ENCODE results near the gene TASP1.

TASP1 gene

GRCh38 chr20:13355941-13356486, 282.7 kb downstream of the TASP1 start:
- Histone ChIP-seq H3K4me3 (no peak overlapping the region), H3K4me1 (no peaks in the 10 kb centered on the region), H3K36me3 (no peaks in the 10 kb centered on the region), H4K20me1 (no peaks in the 10 kb centered on the region), H3K9me3 (replicated peaks in 1 of 11) (no peaks in the 10 kb centered on the region), H3K27me3 (no peaks in the 10 kb centered on the region), H3K27ac (no peak overlapping the region), H3K9ac (no peak overlapping the region), H3K4me2 (no peak overlapping the region)
- TF ChIP-seq Cebpa-rat (IDR thresholded peaks at IDR 0.05), result no peak

GRCh38 chr20:13355411-13355810, 283.3 kb downstream of the TASP1 start:
- H3K4me1 ChIP-seq, result no peaks in the 10 kb centered on the region
- TF ChIP-seq Cebpa-rat (IDR thresholded peaks at IDR 0.05), result no peak
- no peak overlapping the region for H3K4me2 ChIP-seq
- H3K27me3 ChIP-seq, result no peaks in the 10 kb centered on the region
- H3K9me3 ChIP-seq (replicated peaks in 1 of 11), result no peaks in the 10 kb centered on the region
- no peaks in the 10 kb centered on the region for H4K20me1 ChIP-seq
- H3K9ac ChIP-seq, result no peak overlapping the region
- no peak overlapping the region for H3K4me3 ChIP-seq
- no peaks in the 10 kb centered on the region for H3K36me3 ChIP-seq
- H3K27ac ChIP-seq, result no peak overlapping the region

- H3K9ac ChIP-seq, result no peak overlapping the region
- H3K4me1 ChIP-seq, result no peaks in the 10 kb centered on the region
Observed at GRCh38 chr20:13353261-13353945, 285.3 kb downstream of the TASP1 start.

DNA sequence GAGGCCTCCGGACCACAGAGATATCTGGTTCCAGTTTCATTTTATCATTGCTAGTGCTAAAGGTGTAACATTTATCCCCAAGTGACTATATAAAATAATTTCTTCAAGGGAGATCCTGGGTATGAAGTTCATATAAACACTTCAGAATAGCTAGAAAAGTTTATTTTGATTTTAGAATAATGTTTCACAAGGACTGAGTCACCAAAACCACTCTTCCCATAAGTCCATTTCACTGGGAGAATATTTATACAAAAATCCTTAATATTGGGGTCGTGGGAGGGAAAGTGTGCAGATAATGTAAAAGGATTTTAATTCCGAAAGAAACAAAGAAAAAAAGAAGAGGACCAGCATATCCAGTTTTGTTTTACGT, 289.5 kb downstream of the TASP1 start:
- H3K27ac ChIP-seq, result no peak overlapping the region
- no peaks in the 10 kb centered on the region for H3K36me3 ChIP-seq
- H3K9me3 ChIP-seq (replicated peaks in 1 of 11), result no peaks in the 10 kb centered on the region
- no peak overlapping the region for H3K9ac ChIP-seq
- no peak overlapping the region for H3K4me3 ChIP-seq
- no peaks in the 10 kb centered on the region for H3K27me3 ChIP-seq
- TF ChIP-seq Cebpa-rat (IDR thresholded peaks at IDR 0.05), result no peak
- H3K4me1 ChIP-seq, result no peaks in the 10 kb centered on the region
- H3K4me2 ChIP-seq, result no peak overlapping the region
- no peaks in the 10 kb centered on the region for H4K20me1 ChIP-seq

More at GRCh38 chr20:13353261-13353945, 285.3 kb downstream of the TASP1 start:
- no peak overlapping the region for H3K27ac ChIP-seq
- no peaks in the 10 kb centered on the region for H3K27me3 ChIP-seq
- no peak overlapping the region for H3K4me2 ChIP-seq
- H3K4me3 ChIP-seq, result no peak overlapping the region
- H3K9me3 ChIP-seq (replicated peaks in 1 of 11), result no peaks in the 10 kb centered on the region
- H3K36me3 ChIP-seq, result no peaks in the 10 kb centered on the region
- TF ChIP-seq Cebpa-rat (IDR thresholded peaks at IDR 0.05), result no peak
- H4K20me1 ChIP-seq, result no peaks in the 10 kb centered on the region

DNA sequence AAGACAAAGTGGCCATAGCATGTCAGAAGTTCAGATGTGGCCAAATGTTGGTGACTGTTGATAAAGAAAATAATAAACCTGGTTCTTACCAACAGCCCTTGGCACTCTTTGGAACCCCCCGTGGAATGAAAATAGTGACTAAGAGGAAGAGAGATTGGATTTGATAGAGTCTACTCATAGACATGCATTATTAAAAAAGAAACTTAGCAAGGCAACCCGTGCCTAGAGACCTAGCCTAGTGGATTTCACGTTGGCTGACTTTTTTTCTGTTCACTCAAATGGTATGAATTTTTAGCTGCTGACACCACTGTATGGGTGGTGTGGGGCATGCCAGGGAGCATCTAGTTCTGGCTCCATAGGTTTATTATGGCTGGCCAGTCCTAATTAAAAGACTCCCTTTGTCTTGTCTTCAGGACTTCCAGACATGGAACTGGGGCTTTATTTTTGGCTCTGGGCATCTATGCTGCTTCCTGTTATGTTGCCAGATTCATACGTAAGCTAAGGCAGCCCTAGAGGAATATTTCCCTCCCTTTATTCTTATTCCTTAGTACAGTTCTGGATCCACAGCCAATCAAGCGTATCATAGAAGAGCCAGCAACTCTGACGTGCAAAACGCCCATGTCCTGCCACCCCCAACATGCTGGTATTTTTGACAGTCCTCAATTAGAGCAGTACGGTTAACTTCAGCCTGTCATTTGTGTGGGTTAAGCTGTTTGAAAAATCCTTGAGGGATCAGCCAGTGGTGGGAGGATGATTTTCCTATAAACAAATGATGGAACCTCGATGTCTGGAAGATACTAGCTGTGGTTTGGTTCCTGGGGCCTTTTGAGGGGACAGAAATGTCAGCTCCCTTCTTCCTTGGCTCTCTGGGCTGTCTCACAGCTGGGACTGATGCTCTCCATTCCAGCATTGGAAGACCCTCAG, 290.2 kb downstream of the TASP1 start:
- H3K9me3 ChIP-seq (replicated peaks in 1 of 11), result no peaks in the 10 kb centered on the region
- H3K36me3 ChIP-seq, result no peaks in the 10 kb centered on the region
- H3K27me3 ChIP-seq, result no peaks in the 10 kb centered on the region
- no peak overlapping the region for H3K4me3 ChIP-seq
- no peak for TF ChIP-seq Cebpa-rat (IDR thresholded peaks at IDR 0.05)
- H3K4me1 ChIP-seq, result no peaks in the 10 kb centered on the region
- H3K9ac ChIP-seq, result no peak overlapping the region
- H4K20me1 ChIP-seq, result no peaks in the 10 kb centered on the region
- H3K4me2 ChIP-seq, result no peak overlapping the region
- H3K27ac ChIP-seq, result no peak overlapping the region

GRCh38 chr20:13344671-13345070, 294.1 kb downstream of the TASP1 start:
- no peak overlapping the region for H3K9ac ChIP-seq
- no peaks in the 10 kb centered on the region for H3K36me3 ChIP-seq
- H3K4me2 ChIP-seq, result no peak overlapping the region
- H4K20me1 ChIP-seq, result no peaks in the 10 kb centered on the region
- no peaks in the 10 kb centered on the region for H3K9me3 ChIP-seq (replicated peaks in 1 of 11)
- H3K4me1 ChIP-seq, result peaks cover 0 to 4% (median 0%) of the 10 kb centered on the region in 10 experiments; a peak in 1 of 20 replicates
- no peak overlapping the region for H3K4me3 ChIP-seq
- no peak overlapping the region for H3K27ac ChIP-seq
- H3K27me3 ChIP-seq, result no peaks in the 10 kb centered on the region
- no peak for TF ChIP-seq Cebpa-rat (IDR thresholded peaks at IDR 0.05)

DNA sequence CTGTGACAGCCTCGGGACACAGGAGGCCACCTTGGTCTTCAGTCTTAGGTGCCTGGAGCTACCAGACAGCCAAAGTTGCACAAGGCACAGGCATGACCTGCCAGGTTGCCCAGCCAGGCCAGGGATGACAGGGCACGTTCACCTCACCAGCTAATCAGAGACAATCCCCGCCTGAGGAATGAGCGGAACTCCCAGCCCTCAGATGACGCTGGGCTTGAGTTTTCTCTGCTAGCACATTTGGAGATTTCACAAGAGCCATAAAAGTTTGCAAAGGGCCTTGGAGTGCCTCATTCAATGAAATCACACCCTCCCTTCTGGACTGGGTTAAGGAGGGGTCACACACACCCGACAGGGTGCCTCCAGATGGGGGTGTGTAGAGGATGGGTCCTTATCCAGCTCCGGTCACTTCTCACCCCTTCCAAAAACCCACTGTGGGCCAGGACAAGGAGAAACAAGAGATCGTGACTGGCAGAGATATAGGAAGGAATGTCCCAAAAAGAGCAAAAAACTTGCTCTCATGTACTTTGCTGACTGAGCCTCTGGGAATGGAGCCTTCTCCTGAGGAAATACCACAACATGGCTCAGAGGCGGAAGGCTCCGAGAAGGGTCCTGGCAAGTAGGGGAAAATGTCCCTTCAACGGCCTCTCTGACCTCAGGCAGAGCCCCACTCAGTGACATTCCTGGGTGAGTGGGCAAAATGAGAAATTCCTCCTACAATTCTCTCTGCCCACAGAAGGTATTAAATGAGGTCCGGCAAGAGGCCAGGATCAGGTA, 296.1 kb downstream of the TASP1 start:
- H3K36me3 ChIP-seq, result no peaks in the 10 kb centered on the region
- no peak overlapping the region for H3K4me2 ChIP-seq
- TF ChIP-seq Cebpa-rat (IDR thresholded peaks at IDR 0.05), result no peak
- no peaks in the 10 kb centered on the region for H3K27me3 ChIP-seq
- H4K20me1 ChIP-seq, result no peaks in the 10 kb centered on the region
- H3K4me3 ChIP-seq, result no peak overlapping the region
- no peak overlapping the region for H3K9ac ChIP-seq
- H3K27ac ChIP-seq, result no peak overlapping the region
- no peaks in the 10 kb centered on the region for H3K9me3 ChIP-seq (replicated peaks in 1 of 11)
- H3K4me1 ChIP-seq, result peaks cover 0 to 4% (median 0%) of the 10 kb centered on the region in 10 experiments; a peak in 1 of 20 replicates

DNA sequence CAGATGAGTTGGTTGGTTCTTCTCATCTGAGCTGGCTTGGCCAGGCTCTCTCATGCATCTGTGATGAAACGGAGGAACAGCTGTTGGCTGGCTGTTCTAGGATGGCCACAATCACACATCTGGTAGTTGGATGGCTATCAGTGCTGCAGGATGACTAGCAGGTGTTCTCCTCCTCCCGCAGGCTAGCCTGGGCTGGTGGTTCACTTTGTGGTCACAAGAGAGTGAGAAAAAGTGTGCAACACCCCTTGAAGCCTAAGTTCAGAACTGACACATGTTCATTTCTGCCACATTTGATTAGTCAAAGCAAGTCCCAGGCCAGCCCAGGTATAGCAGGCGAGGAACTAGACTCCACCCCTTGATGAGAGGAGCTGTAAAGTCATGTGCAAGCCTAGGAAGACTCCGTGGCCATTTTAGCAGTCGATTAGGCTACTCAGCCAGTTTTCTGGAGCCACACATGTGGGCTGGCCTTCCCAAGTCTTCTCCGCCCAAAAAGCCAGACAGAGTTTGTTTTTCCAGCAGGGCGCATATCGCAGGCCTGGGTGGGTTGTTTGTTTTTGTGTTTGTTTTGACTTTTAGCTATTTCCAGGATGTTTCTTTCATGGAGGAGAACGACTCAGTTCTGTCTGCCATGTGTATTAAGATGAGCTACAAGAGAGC, 296.9 kb downstream of the TASP1 start:
- no peaks in the 10 kb centered on the region for H3K9me3 ChIP-seq (replicated peaks in 1 of 11)
- no peaks in the 10 kb centered on the region for H4K20me1 ChIP-seq
- H3K4me1 ChIP-seq, result peaks cover 0 to 4% (median 0%) of the 10 kb centered on the region in 10 experiments; a peak in 1 of 20 replicates
- no peaks in the 10 kb centered on the region for H3K27me3 ChIP-seq
- H3K27ac ChIP-seq, result no peak overlapping the region
- TF ChIP-seq Cebpa-rat (IDR thresholded peaks at IDR 0.05), result no peak
- H3K9ac ChIP-seq, result no peak overlapping the region
- no peaks in the 10 kb centered on the region for H3K36me3 ChIP-seq
- no peak overlapping the region for H3K4me3 ChIP-seq
- H3K4me2 ChIP-seq, result no peak overlapping the region
